GM19324 (cell line): ENCODE measurements around the gene GMPS.

Experiments
- ATAC-seq: cut with Tn5 transposase; IDR thresholded peaks from one replicate; pipeline ENCODE4 v1.9.1; 2021; ENCODE audit warnings: mild to moderate bottlenecking, moderate library complexity; ENCODE audit not compliant: unreplicated experiment, low FRiP score

GMPS gene

GRCh38 chr3:155989536-155989935 is 119.1 kb downstream of the GMPS start:
- no peak for ATAC-seq

- ATAC-seq = no peak
These were observed 120.8 kb downstream of the GMPS start for GRCh38 chr3:155991212-155991611.

- no peak for ATAC-seq
These were observed 121.4 kb downstream of the GMPS start for GRCh38 chr3:155991847-155992246.
